ENCODE results near the gene LMO2.
A peak's percentile ranks its signal among the peaks of the same experiment; 100 is the strongest.

The LMO2 gene

DNA sequence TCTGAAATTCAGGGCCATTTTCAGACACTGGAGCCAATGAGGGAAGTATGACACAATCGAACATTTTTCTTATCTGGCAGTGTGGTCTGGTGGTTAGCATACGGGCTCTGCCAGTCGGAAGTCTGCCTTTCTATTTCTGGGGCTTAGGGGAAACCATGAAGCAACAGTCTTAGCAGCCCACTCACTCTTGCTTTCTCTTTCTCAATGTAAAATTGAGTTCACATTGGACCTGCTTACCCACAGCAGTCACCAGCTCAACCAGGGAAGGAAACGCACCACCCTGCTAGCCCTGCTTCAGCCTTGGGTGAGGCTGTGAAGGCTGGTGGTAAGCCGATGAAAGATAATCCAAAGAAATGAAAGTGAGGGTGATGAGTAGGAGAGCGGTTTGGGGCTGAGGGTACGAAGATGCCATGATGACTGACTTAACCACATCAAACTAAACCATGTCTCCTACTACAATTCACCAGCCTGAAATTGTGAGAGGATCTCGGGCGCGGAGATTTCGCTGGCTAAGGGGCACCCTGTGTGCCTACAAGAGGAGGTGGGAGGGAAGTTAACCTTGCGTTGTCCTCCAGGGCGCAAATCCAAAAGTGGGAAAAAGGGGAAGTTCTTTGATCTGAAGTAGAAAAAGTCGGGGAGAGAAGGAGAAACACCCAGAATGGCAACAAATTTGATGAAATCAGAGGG lies 2.0 kb upstream of the LMO2 start:
- TF ChIP-seq POLR2AphosphoS5 (IDR thresholded peaks at IDR 0.05; ENCODE audit: low read depth, low read length) (peak; percentile 95), POU2F2 (IDR thresholded peaks at IDR 0.05; ENCODE audit: low read depth, low read length) (peak; percentile 85; the same call in 1 of the 2 replicates), TAF1 (IDR thresholded peaks at IDR 0.05; ENCODE audit: low read depth, low read length) (peak; percentile 92), POLR2A (IDR thresholded peaks at IDR 0.05; ENCODE audit: low read depth, low read length) (peak; percentile 97), SPI1 (IDR thresholded peaks at IDR 0.05; ENCODE audit: low read depth, low read length) (peak; percentile 23; the same call in 1 of the 2 replicates), PAX5 (IDR thresholded peaks at IDR 0.05; ENCODE audit: insufficient read depth, low read length, severe bottlenecking) (no peak)
- peak; percentile 92 for FAIRE-seq
- no peak for DNase-seq (ENCODE audit: insufficient read length, low spot score)

DNA sequence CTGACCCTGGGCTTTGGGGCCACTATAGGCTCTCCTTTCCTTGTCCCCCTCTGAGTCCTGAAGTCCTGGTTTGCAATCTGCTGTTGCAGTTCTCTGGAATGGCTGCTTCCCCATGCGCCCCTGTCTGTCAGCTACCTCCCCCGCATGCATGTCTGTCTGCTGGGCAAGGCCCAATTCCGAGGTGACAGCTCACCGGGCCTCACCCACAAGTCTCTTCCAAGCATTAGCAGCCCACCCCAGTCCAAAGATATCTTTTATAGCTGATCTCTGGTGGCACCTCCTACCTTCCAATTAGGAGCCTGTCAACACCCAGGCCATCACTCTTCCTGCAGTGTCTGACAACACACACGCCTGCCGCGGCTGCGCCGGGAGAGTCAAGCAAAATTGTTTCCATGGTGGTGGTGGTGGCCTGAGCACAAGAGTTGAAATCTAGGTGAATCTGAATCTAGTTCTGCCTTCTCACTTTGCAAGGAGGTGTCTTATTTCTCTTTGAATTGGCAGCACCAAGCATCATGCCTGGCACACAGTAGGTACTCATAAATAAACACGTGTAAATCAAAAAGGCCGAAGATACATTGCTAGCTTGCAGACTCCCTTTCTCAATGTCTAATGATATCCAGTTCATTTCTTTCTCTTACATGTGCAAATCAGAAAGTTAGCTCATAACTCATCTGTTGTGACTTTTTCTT lies 1.2 kb upstream of the LMO2 start:
- DNase-seq (ENCODE audit: insufficient read length, low spot score) (no peak), FAIRE-seq (no peak)
- TF ChIP-seq SPI1 (IDR thresholded peaks at IDR 0.05; ENCODE audit: low read depth, low read length) (no peak), POLR2AphosphoS5 (IDR thresholded peaks at IDR 0.05; ENCODE audit: low read depth, low read length) (no peak), POU2F2 (IDR thresholded peaks at IDR 0.05; ENCODE audit: low read depth, low read length) (no peak), POLR2A (IDR thresholded peaks at IDR 0.05; ENCODE audit: low read depth, low read length) (no peak), TAF1 (IDR thresholded peaks at IDR 0.05; ENCODE audit: low read depth, low read length) (no peak)

DNA sequence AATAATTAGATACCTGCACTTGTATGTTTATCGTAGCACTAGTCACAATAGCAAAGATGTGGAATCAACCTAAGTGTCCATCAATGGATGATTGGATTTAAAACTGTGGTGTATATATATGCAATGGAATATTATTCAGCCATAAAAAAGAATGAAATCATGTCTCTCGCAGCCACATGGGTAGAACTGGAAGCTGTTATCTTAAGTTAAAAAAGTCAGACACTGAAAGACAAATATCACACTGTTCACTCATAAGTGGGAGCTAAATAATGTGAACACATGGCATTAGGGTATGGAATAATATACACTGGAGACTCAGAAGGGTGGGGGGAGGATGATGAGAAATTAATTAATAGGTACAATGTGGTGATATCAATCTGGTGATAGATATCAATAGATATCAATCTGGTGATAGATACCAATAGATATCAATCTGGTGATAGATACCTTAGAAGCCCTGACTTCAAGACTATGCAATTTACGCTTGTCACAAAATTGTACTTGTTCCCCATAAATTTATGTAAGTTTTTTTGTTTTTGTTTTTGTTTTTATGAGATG lies 2.0 kb downstream of the LMO2 start:
- DNase-seq (ENCODE audit: insufficient read length, low spot score) (no peak), FAIRE-seq (peak; percentile 20)
- TF ChIP-seq POU2F2 (IDR thresholded peaks at IDR 0.05; ENCODE audit: low read depth, low read length) (no peak), POLR2AphosphoS5 (IDR thresholded peaks at IDR 0.05; ENCODE audit: low read depth, low read length) (no peak), TAF1 (IDR thresholded peaks at IDR 0.05; ENCODE audit: low read depth, low read length) (no peak), PAX5 (IDR thresholded peaks at IDR 0.05; ENCODE audit: insufficient read depth, low read length, severe bottlenecking) (no peak), SPI1 (IDR thresholded peaks at IDR 0.05; ENCODE audit: low read depth, low read length) (no peak), POLR2A (IDR thresholded peaks at IDR 0.05; ENCODE audit: low read depth, low read length) (no peak)

DNA sequence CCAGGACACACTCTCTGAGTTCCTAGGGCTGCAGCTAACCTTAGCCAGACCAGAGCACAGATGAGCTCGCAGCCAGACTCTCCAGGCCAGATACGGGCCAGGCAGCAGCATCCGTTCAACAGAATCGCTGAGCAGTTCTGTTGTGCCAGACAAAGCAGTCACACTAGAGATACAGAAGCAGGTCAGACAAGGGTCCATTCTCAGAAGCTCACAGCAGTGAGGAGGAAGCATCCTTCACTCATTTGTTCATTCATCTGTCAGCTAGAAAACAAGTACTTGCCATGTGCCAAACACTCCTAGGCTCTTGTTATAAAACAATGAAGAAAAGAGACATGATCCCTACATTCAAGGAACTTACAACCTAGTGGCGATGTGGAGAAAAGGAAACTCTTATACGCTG lies 2.6 kb downstream of the LMO2 start:
- DNase-seq (ENCODE audit: insufficient read length, low spot score) (no peak), FAIRE-seq (no peak)
- TF ChIP-seq POLR2AphosphoS5 (IDR thresholded peaks at IDR 0.05; ENCODE audit: low read depth, low read length): no peak
- TF ChIP-seq POU2F2 (IDR thresholded peaks at IDR 0.05; ENCODE audit: low read depth, low read length): no peak
- TF ChIP-seq PAX5 (IDR thresholded peaks at IDR 0.05; ENCODE audit: insufficient read depth, low read length, severe bottlenecking): no peak

DNA sequence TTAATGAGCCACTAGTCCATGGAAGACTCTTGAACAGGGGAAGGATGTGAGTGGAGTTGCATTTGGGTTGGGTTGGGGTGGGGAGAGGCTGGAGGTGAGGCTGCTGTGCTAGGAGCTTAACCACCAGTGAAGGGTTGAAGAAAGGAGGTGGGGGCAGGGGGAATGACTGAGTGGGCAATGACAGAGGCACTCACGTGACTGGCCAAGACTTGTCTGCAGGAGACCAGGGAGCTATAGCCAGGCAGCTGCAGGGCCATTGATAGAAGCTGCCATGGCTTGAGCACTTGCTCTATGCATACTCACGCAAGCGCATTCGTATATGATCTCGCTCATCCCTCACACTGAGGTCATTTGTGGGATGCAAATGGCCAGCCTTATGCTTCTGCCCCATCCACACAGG lies 4.0 kb downstream of the LMO2 start:
- TF ChIP-seq POLR2AphosphoS5 (IDR thresholded peaks at IDR 0.05; ENCODE audit: low read depth, low read length) (no peak), POLR2A (IDR thresholded peaks at IDR 0.05; ENCODE audit: low read depth, low read length) (no peak), SPI1 (IDR thresholded peaks at IDR 0.05; ENCODE audit: low read depth, low read length) (no peak), POU2F2 (IDR thresholded peaks at IDR 0.05; ENCODE audit: low read depth, low read length) (no peak), PAX5 (IDR thresholded peaks at IDR 0.05; ENCODE audit: insufficient read depth, low read length, severe bottlenecking) (no peak), TAF1 (IDR thresholded peaks at IDR 0.05; ENCODE audit: low read depth, low read length) (no peak)

DNA sequence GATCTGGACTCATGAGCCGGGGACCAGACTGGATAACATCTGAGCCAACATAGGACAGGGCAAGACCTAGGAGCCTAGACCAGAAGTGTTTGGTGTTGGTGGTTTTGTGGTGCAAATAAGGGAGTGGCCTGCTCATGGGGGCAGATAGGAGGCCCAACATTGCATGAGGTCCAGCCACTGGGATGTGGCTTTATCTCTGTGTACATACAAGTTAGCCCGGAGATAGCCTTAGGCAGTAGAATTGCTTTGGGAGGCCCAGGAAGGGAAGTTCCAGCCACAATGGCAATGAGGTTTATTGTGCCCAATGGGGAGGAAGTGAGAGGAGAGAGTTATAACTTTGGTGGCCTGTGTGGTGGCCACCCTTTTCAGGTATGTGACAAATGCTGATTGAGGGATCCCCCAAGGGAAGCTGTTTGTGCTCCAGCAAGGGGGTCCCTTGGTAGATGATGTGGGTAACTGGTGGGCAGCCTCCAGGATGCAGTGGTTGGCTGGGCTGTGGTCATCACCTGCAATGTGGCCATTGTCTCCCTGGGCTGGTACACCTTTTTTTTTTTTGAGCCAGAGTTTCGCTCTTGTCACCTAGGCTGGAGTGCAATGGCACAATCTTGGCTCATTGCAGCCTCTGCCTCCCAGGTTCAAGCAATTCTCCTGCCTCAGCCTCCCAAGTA lies 6.4 kb downstream of the LMO2 start:
- FAIRE-seq: peak; percentile 23
- TF ChIP-seq POU2F2 (IDR thresholded peaks at IDR 0.05; ENCODE audit: low read depth, low read length) (no peak), PAX5 (IDR thresholded peaks at IDR 0.05; ENCODE audit: insufficient read depth, low read length, severe bottlenecking) (no peak), SPI1 (IDR thresholded peaks at IDR 0.05; ENCODE audit: low read depth, low read length) (peak; percentile 67)

More for the DNA sequence above, 4.0 kb downstream of the LMO2 start:
- FAIRE-seq: no peak
- no peak for DNase-seq (ENCODE audit: insufficient read length, low spot score)

DNA sequence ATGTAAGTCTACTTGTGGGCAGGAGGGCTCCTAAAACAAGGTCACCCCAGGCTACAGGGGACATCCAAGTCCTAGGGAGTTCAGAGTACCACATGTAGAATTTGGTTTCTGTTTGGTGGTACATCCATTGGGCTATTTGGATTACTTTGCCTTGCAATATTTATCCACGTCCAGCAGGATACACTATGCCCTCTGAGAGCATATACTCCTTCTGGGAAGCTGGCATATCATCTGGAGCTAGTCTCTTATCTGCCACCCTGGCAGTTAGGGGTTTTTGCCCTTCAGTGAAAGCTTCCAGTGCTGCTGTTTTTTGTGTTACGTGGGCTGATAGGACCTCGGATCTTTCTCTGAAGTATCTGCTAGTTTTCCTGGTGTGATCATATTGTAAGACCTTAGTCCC lies 7.3 kb downstream of the LMO2 start:
- TF ChIP-seq POLR2AphosphoS5 (IDR thresholded peaks at IDR 0.05; ENCODE audit: low read depth, low read length) (no peak), POLR2A (IDR thresholded peaks at IDR 0.05; ENCODE audit: low read depth, low read length) (no peak), PAX5 (IDR thresholded peaks at IDR 0.05; ENCODE audit: insufficient read depth, low read length, severe bottlenecking) (no peak), TAF1 (IDR thresholded peaks at IDR 0.05; ENCODE audit: low read depth, low read length) (no peak), POU2F2 (IDR thresholded peaks at IDR 0.05; ENCODE audit: low read depth, low read length) (no peak), SPI1 (IDR thresholded peaks at IDR 0.05; ENCODE audit: low read depth, low read length) (no peak)
- FAIRE-seq (no peak), DNase-seq (ENCODE audit: insufficient read length, low spot score) (no peak)

More for the DNA sequence above, 6.4 kb downstream of the LMO2 start:
- DNase-seq (ENCODE audit: insufficient read length, low spot score): no peak

- no peak for FAIRE-seq
- no peak for DNase-seq (ENCODE audit: insufficient read length, low spot score)
- TF ChIP-seq POLR2A (IDR thresholded peaks at IDR 0.05; ENCODE audit: low read depth, low read length): no peak
- TF ChIP-seq PAX5 (IDR thresholded peaks at IDR 0.05; ENCODE audit: insufficient read depth, low read length, severe bottlenecking): no peak
Measured at GRCh38 chr11:33884035-33884434, 7.8 kb downstream of the LMO2 start.

GRCh38 chr11:33881651-33882503 lies 10.0 kb downstream of the LMO2 start:
- DNase-seq (ENCODE audit: insufficient read length, low spot score) (no peak), FAIRE-seq (no peak)
- TF ChIP-seq TAF1 (IDR thresholded peaks at IDR 0.05; ENCODE audit: low read depth, low read length): no peak
- TF ChIP-seq SPI1 (IDR thresholded peaks at IDR 0.05; ENCODE audit: low read depth, low read length): no peak
- no peak for TF ChIP-seq PAX5 (IDR thresholded peaks at IDR 0.05; ENCODE audit: insufficient read depth, low read length, severe bottlenecking)
- TF ChIP-seq POLR2A (IDR thresholded peaks at IDR 0.05; ENCODE audit: low read depth, low read length): no peak
- no peak for TF ChIP-seq POLR2AphosphoS5 (IDR thresholded peaks at IDR 0.05; ENCODE audit: low read depth, low read length)
- no peak for TF ChIP-seq POU2F2 (IDR thresholded peaks at IDR 0.05; ENCODE audit: low read depth, low read length)
